Keratinocyte (primary cell): ENCODE data around the gene DCDC1.

Source experiments
- EZH2 ChIP-seq: IDR thresholded peaks from one replicate; pipeline ENCODE4 v1.6.1; 2012; ENCODE audit warnings: inconsistent platforms, mild to moderate bottlenecking, low read length, moderate library complexity
- TF ChIP-seq, protein P1 (sequence below), 3 experiments: IDR thresholded peaks in 1 of 3; conservative IDR thresholded peaks in 1 of 3; optimal IDR thresholded peaks in 1 of 3; 2 replicates in 2 of 3; 3 replicates in 1 of 3; pipeline versions ENCODE3 to v1.5.1; 2011; ENCODE audit warnings: low read length in 3 of 3, mild to moderate bottlenecking in 3 of 3, moderate library complexity in 2 of 3, control low read depth in 1 of 3, inconsistent platforms in 1 of 3; ENCODE audit not compliant: insufficient read depth in 2 of 3; ENCODE audit errors: extremely low read depth in 1 of 3

DNA sequence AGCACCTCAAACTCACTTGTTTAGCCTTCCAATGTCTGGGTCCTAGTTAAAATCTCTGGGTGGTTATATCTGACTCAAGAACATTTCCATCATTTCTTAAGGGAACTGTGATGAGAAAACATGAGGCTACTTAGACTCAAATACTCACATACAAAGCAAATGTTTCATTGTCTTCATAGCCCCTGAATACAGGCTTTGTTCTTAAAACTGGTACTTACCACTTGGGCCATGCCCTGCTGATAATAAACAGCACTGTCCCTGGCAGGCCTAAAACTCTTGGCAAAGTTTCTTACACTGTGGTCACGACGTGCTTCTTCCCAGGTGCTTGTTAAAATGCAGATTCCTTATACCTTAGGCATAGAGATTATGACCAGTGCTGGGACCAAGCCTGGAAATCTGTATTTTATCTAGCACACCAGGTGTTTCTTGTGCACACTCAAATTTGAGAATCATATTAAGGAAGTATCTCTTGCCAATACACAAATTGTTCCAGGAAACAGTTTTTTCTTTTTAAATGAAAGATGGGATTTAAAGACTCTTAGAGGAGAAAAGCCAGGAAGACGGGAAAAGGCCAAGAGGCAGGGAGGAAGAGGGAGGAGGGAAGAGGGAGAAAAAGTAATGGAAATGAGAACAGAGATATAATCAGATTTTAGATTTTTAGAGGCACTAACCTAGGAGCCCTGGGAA is 495.5 kb downstream of the DCDC1 start:
- TF ChIP-seq, protein P1, sequence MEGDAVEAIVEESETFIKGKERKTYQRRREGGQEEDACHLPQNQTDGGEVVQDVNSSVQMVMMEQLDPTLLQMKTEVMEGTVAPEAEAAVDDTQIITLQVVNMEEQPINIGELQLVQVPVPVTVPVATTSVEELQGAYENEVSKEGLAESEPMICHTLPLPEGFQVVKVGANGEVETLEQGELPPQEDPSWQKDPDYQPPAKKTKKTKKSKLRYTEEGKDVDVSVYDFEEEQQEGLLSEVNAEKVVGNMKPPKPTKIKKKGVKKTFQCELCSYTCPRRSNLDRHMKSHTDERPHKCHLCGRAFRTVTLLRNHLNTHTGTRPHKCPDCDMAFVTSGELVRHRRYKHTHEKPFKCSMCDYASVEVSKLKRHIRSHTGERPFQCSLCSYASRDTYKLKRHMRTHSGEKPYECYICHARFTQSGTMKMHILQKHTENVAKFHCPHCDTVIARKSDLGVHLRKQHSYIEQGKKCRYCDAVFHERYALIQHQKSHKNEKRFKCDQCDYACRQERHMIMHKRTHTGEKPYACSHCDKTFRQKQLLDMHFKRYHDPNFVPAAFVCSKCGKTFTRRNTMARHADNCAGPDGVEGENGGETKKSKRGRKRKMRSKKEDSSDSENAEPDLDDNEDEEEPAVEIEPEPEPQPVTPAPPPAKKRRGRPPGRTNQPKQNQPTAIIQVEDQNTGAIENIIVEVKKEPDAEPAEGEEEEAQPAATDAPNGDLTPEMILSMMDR (optimal IDR thresholded peaks at IDR 0.05 in 1 of 3, IDR thresholded peaks at IDR 0.05 in 1 of 3, conservative IDR thresholded peaks at IDR 0.05 in 1 of 3; ENCODE audit: extremely low read depth in 1 of 3, insufficient read depth in 2 of 3, low read length in 3 of 3) = no peak
- no peak for TF ChIP-seq EZH2
